ENCODE data around the gene IMMT.

- TF ChIP-seq POLR2A (IDR thresholded peaks at IDR 0.05; ENCODE audit: low read length) = no peak
- TF ChIP-seq GATA1 (IDR thresholded peaks at IDR 0.05; ENCODE audit: low read depth, low read length) = no peak
Observed at GRCh38 chr2:86158286-86158685, 37.0 kb downstream of the IMMT start.
